Ovary (tissue), 9 donors: ENCODE data around the gene ZCRB1. TPM values are rescaled to one million over a fixed set of nuclear protein-coding genes. Genes with fewer than 3 reads are reported as not detected.

Experiments used
- DNase-seq, 5 donors: peaks; one replicate each; pipeline ENCODE4 v3.0.0-alpha.2; 2019 to 2020
- H3K27ac ChIP-seq, 2 donors: fragments of 200-600 bp; one replicate each; pipeline versions ENCODE4 v1.5.1 to v1.8.0; 2019 to 2022
- H3K27me3 ChIP-seq: fragments of 200-600 bp; one replicate; pipeline ENCODE4 v1.8.0; 2022
- H3K36me3 ChIP-seq: fragments of 200-600 bp; sonication (generic); one replicate; pipeline ENCODE4 v1.5.1; 2019
- H3K4me1 ChIP-seq: one replicate; pipeline ENCODE4 v1.8.1; 2013; ENCODE audit warnings: mild to moderate bottlenecking, moderate library complexity; ENCODE audit not compliant: insufficient read depth
- H3K4me3 ChIP-seq: fragments of 200-600 bp; sonication (generic); one replicate; pipeline ENCODE4 v1.5.1; 2017
- H3K9me3 ChIP-seq, 2 donors: fragments of 200-600 bp in 1 of 2; sonication (generic) in 1 of 2; one replicate each; pipeline versions ENCODE4 v1.5.1 to v1.8.1; 2013 to 2019; ENCODE audit warnings: mild to moderate bottlenecking in 1 of 2, moderate library complexity in 1 of 2
- CTCF ChIP-seq, 3 donors: fragments of 450-650 bp in 2 of 3; fragments of 200-600 bp in 1 of 3; IDR thresholded peaks; one replicate each; pipeline versions ENCODE4 v1.5.1 to v1.8.0; 2016 to 2022; ENCODE audit warnings: antibody characterized with exemption in 3 of 3, mild to moderate bottlenecking in 1 of 3
- EP300 ChIP-seq: sonication (generic); formaldehyde crosslinking; IDR thresholded peaks from one replicate; pipeline ENCODE4 v1.6.1; 2017; ENCODE audit warnings: antibody characterized with exemption
- POLR2A ChIP-seq: fragments of 450-650 bp; IDR thresholded peaks from one replicate; pipeline ENCODE4 v1.6.1; 2017; ENCODE audit warnings: antibody characterized with exemption, mild to moderate bottlenecking, moderate library complexity
- WGBS, 3 donors: extraction: QIAGEN DNeasy Blood & Tissue Kit in 1 of 3; methylation state at CpG; one replicate each; pipeline versions ENCODE4 v1.1.5 to v1.1.7; 2013 to 2017; 5-methylcytosine and 5-hydroxymethylcytosine counted together
- intact Hi-C, 4 donors: fragments of 100-400 bp; cut with DNase I; formaldehyde crosslinking; loops; one replicate each; pipeline versions ENCODE4 v1.11.0 to v1.15.1; 2022 to 2023
- polyA plus RNA-seq, 2 donors: library from polyadenylated mRNA; stranded (reverse); fragments of 200-250 nt in 1 of 2; fragments of 350-450 nt in 1 of 2; fragmentation: Illumina TruSeq in 1 of 2; extraction: RNeasy Lipid Tissue Mini Kit (QIAGEN cat#74804) in 1 of 2; gene quantifications; one replicate each; pipeline ENCODE4 v1.2.3, GENCODE V29; 2013 to 2014
- total RNA-seq, 7 donors: library from RNA; depleted of rRNA in 2 of 7; stranded (reverse); fragments of >200 nt in 2 of 7; fragmentation: NEBNext Ultra II Directional in 3 of 7; extraction: Animal tissue kit (Norgen Biotek cat#: 25700) in 3 of 7; gene quantifications; one replicate each; pipeline versions ENCODE4 v1.1.0 to v1.2.4, GENCODE V29; 2016 to 2023
- donor health status: DM: no; HTN: no; CAD: no; lungs with moderate emphysema.
- donor health status: DM: no; HTN: no; CAD: no.
- donor health status: Bipolar disorder and iron deficiency.
- donor health status: DM: yes; HTN: yes; CAD: no.
- donor health status: DM: no; HTN: no; CAD: no.
- donor health status: DM: yes; HTN: yes; CAD: no.

ZCRB1 gene
- total and polyA plus RNA-seq, 9 donors = 26.5 to 61.6 (median 41.5) TPM

GRCh38 chr12:42365486-42365885, 39.6 kb upstream of the ZCRB1 start:
- Histone ChIP-seq H3K4me1 (no peaks in the 10 kb centered on the region), H3K27ac (no peak overlapping the region), H3K4me3 (no peak overlapping the region), H3K27me3 (no peaks in the 10 kb centered on the region), H3K9me3 (no peaks in the 10 kb centered on the region), H3K36me3 (no peaks in the 10 kb centered on the region)
- no peak for DNase-seq
- WGBS, 3 donors = 97 to 99% (median 99%) methylated on average over 5 of the region's 5 CpGs
- TF ChIP-seq EP300 (no peak), CTCF (IDR thresholded peaks at IDR 0.05) (no peak)
- intact Hi-C loops = no loop called here

- TF ChIP-seq EP300 (no peak), CTCF (IDR thresholded peaks at IDR 0.05) (no peak), POLR2A (no peak)
- intact Hi-C loops = no loop called here
- DNase-seq = no peak
- Histone ChIP-seq H3K4me1 (no peaks in the 10 kb centered on the region), H3K36me3 (no peaks in the 10 kb centered on the region), H3K9me3 (no peaks in the 10 kb centered on the region), H3K27me3 (no peaks in the 10 kb centered on the region), H3K4me3 (no peak overlapping the region), H3K27ac (no peak overlapping the region)
- WGBS, 3 donors = 45 to 74% (median 63%) methylated on average over 9 of the region's 9 CpGs
Measured at GRCh38 chr12:42364692-42365091, 38.8 kb upstream of the ZCRB1 start.

GRCh38 chr12:42362647-42363260, 36.9 kb upstream of the ZCRB1 start:
- Histone ChIP-seq H3K9me3 (no peaks in the 10 kb centered on the region), H3K36me3 (no peaks in the 10 kb centered on the region), H3K27ac (no peak overlapping the region), H3K4me3 (no peak overlapping the region), H3K4me1 (no peaks in the 10 kb centered on the region), H3K27me3 (no peaks in the 10 kb centered on the region)
- DNase-seq = no peak
- intact Hi-C loops = no loop called here
- TF ChIP-seq CTCF (IDR thresholded peaks at IDR 0.05) (no peak), EP300 (no peak), POLR2A (no peak)

GRCh38 chr12:42361909-42362646, 36.2 kb upstream of the ZCRB1 start:
- no peaks in the 10 kb centered on the region for H3K9me3 ChIP-seq
- H3K36me3 ChIP-seq = no peaks in the 10 kb centered on the region
- TF ChIP-seq EP300 = no peak
- TF ChIP-seq POLR2A = no peak
- TF ChIP-seq CTCF (IDR thresholded peaks at IDR 0.05) = no peak
- no peak for DNase-seq
- no peak overlapping the region for H3K27ac ChIP-seq
- no peaks in the 10 kb centered on the region for H3K4me1 ChIP-seq
- H3K4me3 ChIP-seq = no peak overlapping the region
- WGBS, 3 donors = 70 to 81% (median 71%) methylated on average over 4 of the region's 4 CpGs
- intact Hi-C loops = no loop called here
- no peaks in the 10 kb centered on the region for H3K27me3 ChIP-seq
